Ectodermal cell (in vitro differentiated cells): ENCODE results near the gene BAZ2B.

ENCODE experiments used
- H3K27ac ChIP-seq: 2 replicates; pipeline ENCODE4 v1.7.0; 2013; ENCODE audit warnings: mild to moderate bottlenecking, low read depth, low read length; ENCODE audit not compliant: insufficient read depth, poor library complexity, severe bottlenecking
- H3K27me3 ChIP-seq: 2 replicates; pipeline ENCODE4 v1.7.0; 2013; ENCODE audit warnings: mild to moderate bottlenecking, low read length; ENCODE audit not compliant: insufficient read depth, control insufficient read depth, poor library complexity, severe bottlenecking
- H3K36me3 ChIP-seq: one replicate; pipeline ENCODE4 v1.7.0; 2013; ENCODE audit warnings: low read length; ENCODE audit not compliant: control insufficient read depth, insufficient read depth
- H3K4me1 ChIP-seq: one replicate; pipeline ENCODE4 v1.7.0; 2013; ENCODE audit warnings: low read length; ENCODE audit not compliant: control insufficient read depth, insufficient read depth
- H3K4me3 ChIP-seq: 2 replicates; pipeline ENCODE4 v1.7.0; 2013; ENCODE audit warnings: low read depth, low read length, control low read depth; ENCODE audit not compliant: insufficient read depth
- H3K9me3 ChIP-seq: 2 replicates; pipeline ENCODE4 v1.7.0; 2013; ENCODE audit warnings: mild to moderate bottlenecking, low read length, moderate library complexity; ENCODE audit not compliant: control insufficient read depth
- WGBS, 2 experiments: methylation state at CpG; one replicate each; pipeline ENCODE4 v1.1.7; 2013; ENCODE audit warnings: missing lambda C conversion rate in 2 of 2; 5-methylcytosine and 5-hydroxymethylcytosine counted together

The BAZ2B gene

GRCh38 chr2:159608108-159608507 is 8.2 kb downstream of the BAZ2B start:
- WGBS, 2 experiments: 90 to 97% methylated on average over 6 of the region's 6 CpGs
- H3K36me3 ChIP-seq: no peaks in the 10 kb centered on the region
- H3K27me3 ChIP-seq: no peaks in the 10 kb centered on the region
- no peak overlapping the region for H3K27ac ChIP-seq
- peaks cover 15% of the 10 kb centered on the region for H3K4me1 ChIP-seq
- no peaks in the 10 kb centered on the region for H3K9me3 ChIP-seq
- no peak overlapping the region for H3K4me3 ChIP-seq

GRCh38 chr2:159606287-159606686 is 10.1 kb downstream of the BAZ2B start:
- H3K27ac ChIP-seq: no peak overlapping the region
- H3K4me1 ChIP-seq: peaks cover 12% of the 10 kb centered on the region

GRCh38 chr2:159605441-159606178 is 10.7 kb downstream of the BAZ2B start:
- Histone ChIP-seq H3K4me3 (no peak overlapping the region), H3K4me1 (peaks cover 12% of the 10 kb centered on the region), H3K27ac (no peak overlapping the region), H3K27me3 (no peaks in the 10 kb centered on the region), H3K9me3 (no peaks in the 10 kb centered on the region), H3K36me3 (no peaks in the 10 kb centered on the region)
- WGBS, 2 experiments: 58 to 61% methylated on average over 3 of the region's 3 CpGs

More at GRCh38 chr2:159606287-159606686, 10.1 kb downstream of the BAZ2B start:
- no peaks in the 10 kb centered on the region for H3K27me3 ChIP-seq
- 90 to 94% methylated on average over 2 of the region's 2 CpGs for WGBS, 2 experiments
- no peaks in the 10 kb centered on the region for H3K9me3 ChIP-seq
- H3K4me3 ChIP-seq: no peak overlapping the region
- H3K36me3 ChIP-seq: no peaks in the 10 kb centered on the region

GRCh38 chr2:159604159-159604558 is 12.2 kb downstream of the BAZ2B start:
- WGBS, 2 experiments: 100% methylated on average over 2 of the region's 2 CpGs; no CpG with 5 or more reads in 1 of the 2 experiments
- Histone ChIP-seq H3K4me3 (no peak overlapping the region), H3K27ac (no peak overlapping the region), H3K27me3 (no peaks in the 10 kb centered on the region), H3K4me1 (peaks cover 2% of the 10 kb centered on the region), H3K36me3 (no peaks in the 10 kb centered on the region), H3K9me3 (no peaks in the 10 kb centered on the region)

GRCh38 chr2:159600752-159601151 is 15.6 kb downstream of the BAZ2B start:
- H3K36me3 ChIP-seq: no peaks in the 10 kb centered on the region
- H3K9me3 ChIP-seq: no peaks in the 10 kb centered on the region
- H3K4me3 ChIP-seq: no peak overlapping the region
- H3K4me1 ChIP-seq: no peaks in the 10 kb centered on the region
- no peaks in the 10 kb centered on the region for H3K27me3 ChIP-seq
- no peak overlapping the region for H3K27ac ChIP-seq
- 85 to 89% methylated on average over 2 to 3 of the region's 3 CpGs for WGBS, 2 experiments

GRCh38 chr2:159595410-159596046 is 20.8 kb downstream of the BAZ2B start:
- no peaks in the 10 kb centered on the region for H3K36me3 ChIP-seq
- no peak overlapping the region for H3K27ac ChIP-seq
- H3K4me1 ChIP-seq: no peaks in the 10 kb centered on the region
- 97 to 99% methylated on average over 5 to 6 of the region's 6 CpGs for WGBS, 2 experiments
- no peak overlapping the region for H3K4me3 ChIP-seq
- no peaks in the 10 kb centered on the region for H3K27me3 ChIP-seq
- H3K9me3 ChIP-seq: no peaks in the 10 kb centered on the region

GRCh38 chr2:159592441-159592840 is 23.9 kb downstream of the BAZ2B start:
- H3K4me1 ChIP-seq: no peaks in the 10 kb centered on the region
- no peaks in the 10 kb centered on the region for H3K36me3 ChIP-seq
- H3K27ac ChIP-seq: no peak overlapping the region
- H3K4me3 ChIP-seq: no peak overlapping the region
- H3K9me3 ChIP-seq: no peaks in the 10 kb centered on the region
- WGBS, 2 experiments: 90 to 95% methylated on average over 3 of the region's 4 CpGs
- H3K27me3 ChIP-seq: no peaks in the 10 kb centered on the region

GRCh38 chr2:159591221-159591620 is 25.1 kb downstream of the BAZ2B start:
- H3K36me3 ChIP-seq: no peaks in the 10 kb centered on the region
- H3K9me3 ChIP-seq: no peaks in the 10 kb centered on the region
- H3K27ac ChIP-seq: no peak overlapping the region
- no peaks in the 10 kb centered on the region for H3K27me3 ChIP-seq
- no peaks in the 10 kb centered on the region for H3K4me1 ChIP-seq
- no peak overlapping the region for H3K4me3 ChIP-seq

- no CpG with 5 or more reads among the region's 1 CpG for WGBS, 2 experiments
- Histone ChIP-seq H3K36me3 (no peaks in the 10 kb centered on the region), H3K27me3 (no peaks in the 10 kb centered on the region), H3K27ac (no peak overlapping the region), H3K4me3 (no peak overlapping the region), H3K9me3 (no peaks in the 10 kb centered on the region), H3K4me1 (no peaks in the 10 kb centered on the region)
These were observed 27.1 kb downstream of the BAZ2B start for GRCh38 chr2:159589286-159589685.

- Histone ChIP-seq H3K4me3 (no peak overlapping the region), H3K27ac (no peak overlapping the region), H3K36me3 (peaks cover 8% of the 10 kb centered on the region), H3K9me3 (no peaks in the 10 kb centered on the region), H3K27me3 (no peaks in the 10 kb centered on the region), H3K4me1 (no peaks in the 10 kb centered on the region)
- WGBS, 2 experiments: no CpG with 5 or more reads among the region's 3 CpGs
These were observed 30.3 kb downstream of the BAZ2B start for GRCh38 chr2:159586034-159586433.
